ENCODE results near the gene SEC14L3. TPM values are rescaled to one million over a fixed set of nuclear protein-coding genes. Genes with fewer than 3 reads are reported as not detected.

The SEC14L3 gene
- total and polyA plus RNA-seq, 2 donors from 2014 or later: not detected

- DNase-seq: peak in 2 of 5 donors; percentile 41 to 49
- TF ChIP-seq, protein P1, sequence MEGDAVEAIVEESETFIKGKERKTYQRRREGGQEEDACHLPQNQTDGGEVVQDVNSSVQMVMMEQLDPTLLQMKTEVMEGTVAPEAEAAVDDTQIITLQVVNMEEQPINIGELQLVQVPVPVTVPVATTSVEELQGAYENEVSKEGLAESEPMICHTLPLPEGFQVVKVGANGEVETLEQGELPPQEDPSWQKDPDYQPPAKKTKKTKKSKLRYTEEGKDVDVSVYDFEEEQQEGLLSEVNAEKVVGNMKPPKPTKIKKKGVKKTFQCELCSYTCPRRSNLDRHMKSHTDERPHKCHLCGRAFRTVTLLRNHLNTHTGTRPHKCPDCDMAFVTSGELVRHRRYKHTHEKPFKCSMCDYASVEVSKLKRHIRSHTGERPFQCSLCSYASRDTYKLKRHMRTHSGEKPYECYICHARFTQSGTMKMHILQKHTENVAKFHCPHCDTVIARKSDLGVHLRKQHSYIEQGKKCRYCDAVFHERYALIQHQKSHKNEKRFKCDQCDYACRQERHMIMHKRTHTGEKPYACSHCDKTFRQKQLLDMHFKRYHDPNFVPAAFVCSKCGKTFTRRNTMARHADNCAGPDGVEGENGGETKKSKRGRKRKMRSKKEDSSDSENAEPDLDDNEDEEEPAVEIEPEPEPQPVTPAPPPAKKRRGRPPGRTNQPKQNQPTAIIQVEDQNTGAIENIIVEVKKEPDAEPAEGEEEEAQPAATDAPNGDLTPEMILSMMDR (IDR thresholded peaks at IDR 0.05; ENCODE audit: borderline replicate concordance, extremely low read depth, insufficient read depth): no peak
- no peaks in the 10 kb centered on the region for H3K9me3 ChIP-seq (ENCODE audit: control insufficient read depth in 2 of 3, insufficient read depth in 1 of 3, low read length in 3 of 3)
- no peak overlapping the region for H3K4me3 ChIP-seq (ENCODE audit: low read length in 3 of 3)
- no peak overlapping the region for H3K9ac ChIP-seq (ENCODE audit: low read length in 3 of 3)
- no peaks in the 10 kb centered on the region for H3K36me3 ChIP-seq (ENCODE audit: control insufficient read depth in 2 of 3, insufficient read depth in 3 of 3, low read length in 3 of 3)
- no peaks in the 10 kb centered on the region for H3K27me3 ChIP-seq (ENCODE audit: control insufficient read depth, insufficient read depth, low read length)
- FAIRE-seq: no peak
- intact Hi-C loops (cut with DNase I): no loop called here
- no peaks in the 10 kb centered on the region for H3K4me1 ChIP-seq (ENCODE audit: control insufficient read depth in 2 of 3, insufficient read depth in 2 of 3, low read depth in 1 of 3, low read length in 3 of 3)
- no peak overlapping the region for H3K27ac ChIP-seq (ENCODE audit: low read depth in 2 of 2, low read length in 2 of 2)
Observed at GRCh38 chr22:30483169-30483568, 11.4 kb upstream of the SEC14L3 start.

- no peak for DNase-seq
- FAIRE-seq: no peak
Observed at GRCh38 chr22:30481711-30482110, 9.9 kb upstream of the SEC14L3 start.

DNA sequence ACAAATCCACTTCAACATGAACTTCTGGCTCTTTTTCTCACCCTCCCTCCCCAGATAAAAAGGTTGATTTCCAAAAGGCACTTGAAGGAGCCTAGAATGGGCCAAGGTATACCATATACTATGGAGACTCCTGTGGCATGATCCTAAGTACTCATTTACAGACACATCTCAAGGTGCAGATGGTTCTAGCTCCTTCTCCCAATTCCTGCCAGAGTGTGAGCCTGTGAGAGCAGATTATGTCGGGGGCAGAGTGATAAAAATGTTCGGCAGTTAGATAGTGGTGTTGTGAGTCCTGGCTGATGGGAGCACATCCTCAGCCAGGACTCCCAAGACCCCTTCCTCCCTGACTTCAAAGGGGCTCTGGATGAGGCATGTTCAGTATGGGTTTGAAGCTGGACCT, 8.2 kb upstream of the SEC14L3 start:
- FAIRE-seq: no peak
- intact Hi-C loops (cut with DNase I): no loop called here
- Histone ChIP-seq H3K9ac (ENCODE audit: low read length in 3 of 3) (no peak overlapping the region), H3K4me1 (ENCODE audit: control insufficient read depth in 2 of 3, insufficient read depth in 2 of 3, low read depth in 1 of 3, low read length in 3 of 3) (no peaks in the 10 kb centered on the region), H3K9me3 (ENCODE audit: control insufficient read depth in 2 of 3, insufficient read depth in 1 of 3, low read length in 3 of 3) (no peaks in the 10 kb centered on the region), H3K27ac (ENCODE audit: low read depth in 2 of 2, low read length in 2 of 2) (no peak overlapping the region), H3K27me3 (ENCODE audit: control insufficient read depth, insufficient read depth, low read length) (no peaks in the 10 kb centered on the region), H3K36me3 (ENCODE audit: control insufficient read depth in 2 of 3, insufficient read depth in 3 of 3, low read length in 3 of 3) (no peaks in the 10 kb centered on the region), H3K4me3 (ENCODE audit: low read length in 3 of 3) (no peak overlapping the region)
- TF ChIP-seq, protein P1 (IDR thresholded peaks at IDR 0.05; ENCODE audit: borderline replicate concordance, extremely low read depth, insufficient read depth): no peak
- no peak for DNase-seq

More at GRCh38 chr22:30481711-30482110, 9.9 kb upstream of the SEC14L3 start:
- TF ChIP-seq, protein P1 (IDR thresholded peaks at IDR 0.05; ENCODE audit: borderline replicate concordance, extremely low read depth, insufficient read depth): no peak
- H3K9ac ChIP-seq (ENCODE audit: low read length in 3 of 3): no peak overlapping the region
- H3K4me1 ChIP-seq (ENCODE audit: control insufficient read depth in 2 of 3, insufficient read depth in 2 of 3, low read depth in 1 of 3, low read length in 3 of 3): no peaks in the 10 kb centered on the region
- H3K27me3 ChIP-seq (ENCODE audit: control insufficient read depth, insufficient read depth, low read length): no peaks in the 10 kb centered on the region
- H3K36me3 ChIP-seq (ENCODE audit: control insufficient read depth in 2 of 3, insufficient read depth in 3 of 3, low read length in 3 of 3): no peaks in the 10 kb centered on the region
- intact Hi-C loops (cut with DNase I): no loop called here
- no peaks in the 10 kb centered on the region for H3K9me3 ChIP-seq (ENCODE audit: control insufficient read depth in 2 of 3, insufficient read depth in 1 of 3, low read length in 3 of 3)
- H3K4me3 ChIP-seq (ENCODE audit: low read length in 3 of 3): no peak overlapping the region
- no peak overlapping the region for H3K27ac ChIP-seq (ENCODE audit: low read depth in 2 of 2, low read length in 2 of 2)
